Activated naive CD4-positive, alpha-beta T cell treated with anti-CD3 and anti-CD28 coated beads for 36 hours (primary cell): Measurements from ENCODE around the gene CDKN3. TPM values are rescaled to one million over a fixed set of nuclear protein-coding genes. Genes with fewer than 3 reads are reported as not detected.
"Not testable (repeated sequence)": the region's sequence is repeated elsewhere in the genome, so short reads cannot be mapped to it uniquely, and the experiment has no call there.

ENCODE experiments used
- CTCF ChIA-PET: fragments of 350-600 bp; sonication (Branson Sonifier 250); formaldehyde crosslinking; loops from one replicate; lab custom pipeline; 2021; ENCODE audit warnings: antibody characterized with exemption; lab: Charles Lee
- DNase-seq: peaks from one replicate; pipeline ENCODE4 v3.0.0-alpha.2; 2020
- H3K27ac Mint-ChIP-seq: one replicate; pipeline ENCODE4 v1.8.0; 2021; ENCODE audit warnings: mild to moderate bottlenecking, mixed read lengths
- H3K27me3 Mint-ChIP-seq: one replicate; pipeline ENCODE4 v1.8.0; 2021; ENCODE audit warnings: low read depth, mixed read lengths
- H3K36me3 Mint-ChIP-seq: one replicate; pipeline ENCODE4 v1.8.0; 2021; ENCODE audit warnings: low read depth, mixed read lengths
- H3K4me1 Mint-ChIP-seq: one replicate; pipeline ENCODE4 v1.8.0; 2021; ENCODE audit warnings: low read depth, mixed read lengths
- H3K4me3 Mint-ChIP-seq: one replicate; pipeline ENCODE4 v1.8.0; 2021; ENCODE audit warnings: mild to moderate bottlenecking, moderate library complexity, mixed read lengths
- H3K9me3 Mint-ChIP-seq: one replicate; pipeline ENCODE4 v1.8.0; 2021; ENCODE audit warnings: mixed read lengths
- intact Hi-C: fragments of 100-400 bp; cut with micrococcal nuclease; formaldehyde crosslinking; loops from one replicate; pipeline ENCODE4 v1.15.1; 2023
- total RNA-seq, 2 experiments: library from RNA; stranded (reverse); gene quantifications; one replicate each; pipeline ENCODE4 v1.2.3, GENCODE V29; 2021

CDKN3 gene
- total RNA-seq, 2 experiments from 2014 or later = 96.5 to 101 TPM

- Mint-ChIP-seq H3K36me3 (no peaks in the 10 kb centered on the region), H3K27ac (no peak overlapping the region), H3K9me3 (no peaks in the 10 kb centered on the region), H3K4me3 (no peak overlapping the region), H3K27me3 (peaks cover 13% of the 10 kb centered on the region), H3K4me1 (no peaks in the 10 kb centered on the region)
- CTCF ChIA-PET = no interaction called here
- intact Hi-C loops = no loop called here
- DNase-seq = no peak
These were observed 19.3 kb upstream of the CDKN3 start for GRCh38 chr14:54377501-54377900.

- intact Hi-C loops, H3K4me1 Mint-ChIP-seq, H3K27ac Mint-ChIP-seq, H3K36me3 Mint-ChIP-seq, H3K4me3 Mint-ChIP-seq, H3K9me3 Mint-ChIP-seq, DNase-seq, CTCF ChIA-PET: not testable (repeated sequence)
- peaks cover 13% of the 10 kb centered on the region for H3K27me3 Mint-ChIP-seq
These were observed 17.9 kb upstream of the CDKN3 start for GRCh38 chr14:54378893-54379292.

GRCh38 chr14:54380558-54380957 is 16.2 kb upstream of the CDKN3 start:
- intact Hi-C loops, DNase-seq, H3K36me3 Mint-ChIP-seq, H3K9me3 Mint-ChIP-seq, H3K27ac Mint-ChIP-seq, H3K4me1 Mint-ChIP-seq, H3K4me3 Mint-ChIP-seq, CTCF ChIA-PET: not testable (repeated sequence)
- peaks cover 12% of the 10 kb centered on the region for H3K27me3 Mint-ChIP-seq

DNA sequence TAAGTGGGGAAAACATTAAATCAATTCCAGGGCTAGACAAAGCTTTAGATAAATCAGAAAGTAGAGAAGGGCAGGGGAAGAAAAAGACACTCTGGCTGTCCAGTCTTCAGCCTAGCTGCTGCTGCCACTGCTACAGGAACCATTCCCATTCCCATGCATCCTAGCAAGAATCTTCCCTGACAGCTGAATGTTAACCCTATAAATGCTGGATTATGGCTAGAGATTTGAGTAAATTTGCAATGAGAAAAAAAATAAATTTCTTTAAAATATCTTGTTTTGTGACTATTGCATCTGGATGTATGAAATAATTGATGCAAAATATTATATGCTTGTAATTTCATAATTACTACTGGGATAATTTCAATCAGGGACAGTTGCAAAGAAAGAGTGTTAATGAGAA is 15.0 kb upstream of the CDKN3 start:
- intact Hi-C loops = no loop called here
- DNase-seq = no peak
- CTCF ChIA-PET = interaction anchor here (0.7 kb wide), 1 partner anchor 1336 kb away, joined by 3 read pairs; no protein-coding TSS in a partner anchor
- no peaks in the 10 kb centered on the region for H3K9me3 Mint-ChIP-seq
- no peaks in the 10 kb centered on the region for H3K4me1 Mint-ChIP-seq
- no peak overlapping the region for H3K27ac Mint-ChIP-seq
- H3K27me3 Mint-ChIP-seq = peaks cover 12% of the 10 kb centered on the region
- H3K4me3 Mint-ChIP-seq = no peak overlapping the region
- no peaks in the 10 kb centered on the region for H3K36me3 Mint-ChIP-seq

DNA sequence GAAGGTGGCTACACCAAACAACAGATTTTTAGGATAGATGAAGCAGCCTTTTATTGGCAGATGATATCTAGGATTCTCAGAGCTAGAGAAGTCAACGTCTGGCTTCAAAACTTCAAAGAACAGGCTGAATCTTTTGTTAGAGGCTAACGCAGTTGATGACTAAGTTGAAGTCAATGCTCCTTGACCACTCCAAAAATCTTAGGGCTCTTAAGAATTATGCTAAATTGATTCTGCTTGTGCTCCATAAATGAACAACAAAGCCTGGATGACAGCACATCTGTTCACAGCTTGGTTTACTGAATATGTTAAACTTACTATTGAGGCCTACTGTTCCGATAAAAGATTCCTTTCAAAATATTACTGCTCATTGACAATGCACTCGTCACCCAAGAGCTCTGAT is 13.0 kb upstream of the CDKN3 start:
- intact Hi-C loops = no loop called here
- H3K27ac Mint-ChIP-seq = no peak overlapping the region
- peaks cover 11% of the 10 kb centered on the region for H3K27me3 Mint-ChIP-seq
- no peaks in the 10 kb centered on the region for H3K9me3 Mint-ChIP-seq
- no peak for DNase-seq
- H3K36me3 Mint-ChIP-seq = no peaks in the 10 kb centered on the region
- CTCF ChIA-PET = no interaction called here
- H3K4me1 Mint-ChIP-seq = no peaks in the 10 kb centered on the region
- H3K4me3 Mint-ChIP-seq = no peak overlapping the region

DNA sequence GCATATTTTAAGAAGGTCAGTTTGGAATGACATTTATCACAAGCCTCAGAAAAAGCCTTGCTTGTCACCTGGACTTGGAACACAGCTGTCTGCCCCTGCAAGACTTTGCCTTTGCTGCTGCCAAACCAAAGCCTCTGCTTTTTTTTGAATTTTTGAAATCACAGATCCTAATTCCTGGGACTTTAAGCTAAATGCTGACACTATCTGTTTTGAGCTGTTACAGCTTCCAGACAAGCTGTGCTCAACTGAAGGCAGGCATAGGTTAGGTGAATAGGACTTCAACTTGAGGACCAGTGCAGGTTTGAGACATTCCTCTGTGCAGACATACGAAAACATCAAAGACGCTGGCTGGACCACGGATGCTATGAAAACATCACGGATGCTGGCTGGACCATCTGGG is 11.3 kb upstream of the CDKN3 start:
- peaks cover 7% of the 10 kb centered on the region for H3K27me3 Mint-ChIP-seq
- H3K4me1 Mint-ChIP-seq = no peaks in the 10 kb centered on the region
- no peaks in the 10 kb centered on the region for H3K36me3 Mint-ChIP-seq
- CTCF ChIA-PET = no interaction called here
- H3K9me3 Mint-ChIP-seq = no peaks in the 10 kb centered on the region
- no peak for DNase-seq
- no peak overlapping the region for H3K4me3 Mint-ChIP-seq
- H3K27ac Mint-ChIP-seq = no peak overlapping the region
- intact Hi-C loops = no loop called here

- no peak overlapping the region for H3K27ac Mint-ChIP-seq
- peaks cover 7% of the 10 kb centered on the region for H3K27me3 Mint-ChIP-seq
- H3K4me3 Mint-ChIP-seq = no peak overlapping the region
- H3K9me3 Mint-ChIP-seq = no peaks in the 10 kb centered on the region
- CTCF ChIA-PET = interaction anchor here (0.7 kb wide), 1 partner anchor 186 kb away, joined by 3 read pairs; no protein-coding TSS in a partner anchor
- H3K4me1 Mint-ChIP-seq = no peaks in the 10 kb centered on the region
- no peak for DNase-seq
- intact Hi-C loops = no loop called here
- no peaks in the 10 kb centered on the region for H3K36me3 Mint-ChIP-seq
These were observed 9.5 kb upstream of the CDKN3 start for GRCh38 chr14:54387328-54387727.

DNA sequence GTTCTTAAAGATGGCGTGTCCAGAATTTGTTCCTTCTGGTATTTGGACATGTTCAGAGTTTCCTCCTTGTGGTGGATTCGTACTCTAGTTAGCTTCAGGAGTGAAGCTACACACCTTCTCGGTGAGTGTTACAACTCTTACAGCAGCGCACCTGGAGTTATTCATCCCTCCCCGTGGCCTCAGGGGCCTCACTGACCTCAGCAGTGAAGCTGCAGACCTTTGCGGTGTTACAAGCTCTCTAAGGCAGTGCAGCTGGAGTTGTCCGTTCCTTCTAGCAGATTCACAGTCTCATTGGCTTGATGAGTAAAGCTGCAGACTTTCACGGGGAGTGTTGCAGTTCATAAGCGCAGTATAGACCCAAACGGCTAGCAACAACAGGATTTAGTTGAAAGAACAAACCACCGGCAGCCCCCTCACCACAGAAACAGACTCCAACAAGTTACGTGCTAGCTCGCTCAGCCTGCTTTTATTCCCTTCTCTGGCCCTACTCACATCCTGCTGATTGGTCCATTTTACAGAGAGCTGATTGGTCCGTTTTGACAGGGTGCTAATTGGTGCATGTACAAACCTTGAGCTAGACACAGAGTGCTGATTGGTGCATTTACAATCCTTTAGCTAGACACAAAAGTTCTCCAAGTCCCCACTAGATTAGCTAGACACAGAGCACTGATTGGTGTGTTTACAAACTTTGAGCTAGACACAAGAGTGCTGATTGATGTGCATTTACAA is 4.5 kb upstream of the CDKN3 start:
- no peaks in the 10 kb centered on the region for H3K36me3 Mint-ChIP-seq

GRCh38 chr14:54392986-54393884 is 3.6 kb upstream of the CDKN3 start:
- H3K9me3 Mint-ChIP-seq, CTCF ChIA-PET, H3K36me3 Mint-ChIP-seq, H3K27ac Mint-ChIP-seq, H3K27me3 Mint-ChIP-seq, H3K4me3 Mint-ChIP-seq, H3K4me1 Mint-ChIP-seq, intact Hi-C loops, DNase-seq: not testable (repeated sequence)

More for the DNA sequence above, 4.5 kb upstream of the CDKN3 start:
- DNase-seq = no peak
- peaks cover 7% of the 10 kb centered on the region for H3K27me3 Mint-ChIP-seq
- no peak overlapping the region for H3K4me3 Mint-ChIP-seq
- CTCF ChIA-PET = interaction anchor here (0.5 to 0.6 kb wide), 2 partner anchors 52 to 97 kb away, joined by 3 to 4 read pairs; no protein-coding TSS in a partner anchor
- no peak overlapping the region for H3K27ac Mint-ChIP-seq
- H3K4me1 Mint-ChIP-seq = no peaks in the 10 kb centered on the region
- intact Hi-C loops = no loop called here
- H3K9me3 Mint-ChIP-seq = no peaks in the 10 kb centered on the region

- intact Hi-C loops = no loop called here
- H3K27me3 Mint-ChIP-seq = peaks cover 4% of the 10 kb centered on the region
- H3K27ac Mint-ChIP-seq = no peak overlapping the region
- no peak for DNase-seq
- H3K4me1 Mint-ChIP-seq = peaks cover 8% of the 10 kb centered on the region
- H3K36me3 Mint-ChIP-seq = no peaks in the 10 kb centered on the region
- H3K4me3 Mint-ChIP-seq = no peak overlapping the region
- CTCF ChIA-PET = interaction anchor here (0.6 to 1.2 kb wide), 2 partner anchors 95 to 206 kb away, joined by 3 to 4 read pairs; no protein-coding TSS in a partner anchor
- H3K9me3 Mint-ChIP-seq = no peaks in the 10 kb centered on the region
These were observed 2.2 kb upstream of the CDKN3 start for GRCh38 chr14:54394596-54394995.

GRCh38 chr14:54395284-54395683 is 1.5 kb upstream of the CDKN3 start:
- no peak for DNase-seq
- no peak overlapping the region for H3K4me3 Mint-ChIP-seq
- H3K36me3 Mint-ChIP-seq = no peaks in the 10 kb centered on the region
- intact Hi-C loops = loop anchor here (5.0 kb wide), 2 partner anchors 487 to 1843 kb away; partner anchors contain the start of genes GPR137C and TXNDC16
- H3K27ac Mint-ChIP-seq = no peak overlapping the region
- peaks cover 4% of the 10 kb centered on the region for H3K27me3 Mint-ChIP-seq
- CTCF ChIA-PET = interaction anchor here (1.2 to 1.3 kb wide), 2 partner anchors 20 to 94 kb away, joined by 3 to 4 read pairs; no protein-coding TSS in a partner anchor
- peaks cover 8% of the 10 kb centered on the region for H3K4me1 Mint-ChIP-seq
- H3K9me3 Mint-ChIP-seq = no peaks in the 10 kb centered on the region

- peaks cover 8% of the 10 kb centered on the region for H3K4me1 Mint-ChIP-seq
- DNase-seq = no peak
- CTCF ChIA-PET = interaction anchor here (1.2 to 1.3 kb wide), 2 partner anchors 20 to 24 kb away, joined by 3 to 4 read pairs; no protein-coding TSS in a partner anchor
- H3K36me3 Mint-ChIP-seq = no peaks in the 10 kb centered on the region
- H3K9me3 Mint-ChIP-seq = no peaks in the 10 kb centered on the region
- H3K27me3 Mint-ChIP-seq = peaks cover 4% of the 10 kb centered on the region
- peak overlapping the region; percentile 16 for H3K4me3 Mint-ChIP-seq
- no peak overlapping the region for H3K27ac Mint-ChIP-seq
- intact Hi-C loops = loop anchor here (1.0 to 5.0 kb wide), 13 partner anchors 29 to 1843 kb away; partner anchors contain the start of genes CGRRF1, CNIH1, GPR137C and PSMC6
These were observed 1.1 kb upstream of the CDKN3 start for GRCh38 chr14:54395716-54396115.
